K562 treated with DMSO at 1 percent for 48 hours (cell line): ENCODE data around the gene ARHGAP22. TPM values are rescaled to one million over a fixed set of nuclear protein-coding genes. Genes with fewer than 3 reads are reported as not detected.

ENCODE experiments used
- total RNA-seq: library from RNA; unstranded; fragments of 300-600 nt; gene quantifications from 2 replicates; pipeline ENCODE4 v1.2.3, GENCODE V29; 2022; ENCODE audit warnings: low replicate concordance; ENCODE audit errors: extremely low read depth

ARHGAP22 gene
- total RNA-seq, result not detected in 2 replicates

GRCh38 chr10:48604991-48605508 is at the start of gene ARHGAP22:
TSS of gene ARHGAP22 (minus strand) at chr10:48605073. CDS start at chr10:48604796, 277 bp downstream.

Other genes starting within 250 kb of the ARHGAP22 start
- not detected in 2 replicates for gene WDFY4, start 79.8 kb upstream of the ARHGAP22 start, total RNA-seq